ENCODE results near the gene AMOTL2.

DNA sequence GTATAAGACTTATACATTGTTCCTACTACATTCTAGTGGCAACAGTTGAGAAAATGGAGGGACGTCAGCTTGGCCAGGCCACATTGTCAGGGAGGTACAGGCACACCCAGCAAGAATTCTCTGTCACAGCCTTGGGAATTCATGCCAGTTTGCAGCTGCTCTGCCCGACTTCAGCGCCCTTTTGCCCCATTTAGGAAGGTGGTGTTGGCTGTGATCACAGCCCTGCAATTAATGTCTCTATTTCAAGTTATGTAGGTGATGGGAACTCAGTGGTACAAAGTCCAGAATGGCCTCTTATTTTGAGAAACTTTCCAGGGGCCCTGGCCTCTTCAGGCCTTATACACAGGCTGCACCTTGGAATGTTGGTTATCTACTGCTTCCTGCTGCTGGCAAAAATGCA lies 26.7 kb downstream of the AMOTL2 start:
- TF ChIP-seq, protein P1, sequence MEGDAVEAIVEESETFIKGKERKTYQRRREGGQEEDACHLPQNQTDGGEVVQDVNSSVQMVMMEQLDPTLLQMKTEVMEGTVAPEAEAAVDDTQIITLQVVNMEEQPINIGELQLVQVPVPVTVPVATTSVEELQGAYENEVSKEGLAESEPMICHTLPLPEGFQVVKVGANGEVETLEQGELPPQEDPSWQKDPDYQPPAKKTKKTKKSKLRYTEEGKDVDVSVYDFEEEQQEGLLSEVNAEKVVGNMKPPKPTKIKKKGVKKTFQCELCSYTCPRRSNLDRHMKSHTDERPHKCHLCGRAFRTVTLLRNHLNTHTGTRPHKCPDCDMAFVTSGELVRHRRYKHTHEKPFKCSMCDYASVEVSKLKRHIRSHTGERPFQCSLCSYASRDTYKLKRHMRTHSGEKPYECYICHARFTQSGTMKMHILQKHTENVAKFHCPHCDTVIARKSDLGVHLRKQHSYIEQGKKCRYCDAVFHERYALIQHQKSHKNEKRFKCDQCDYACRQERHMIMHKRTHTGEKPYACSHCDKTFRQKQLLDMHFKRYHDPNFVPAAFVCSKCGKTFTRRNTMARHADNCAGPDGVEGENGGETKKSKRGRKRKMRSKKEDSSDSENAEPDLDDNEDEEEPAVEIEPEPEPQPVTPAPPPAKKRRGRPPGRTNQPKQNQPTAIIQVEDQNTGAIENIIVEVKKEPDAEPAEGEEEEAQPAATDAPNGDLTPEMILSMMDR (IDR thresholded peaks at IDR 0.05; ENCODE audit: low read depth, low read length) = no peak
- no peak for TF ChIP-seq EZH2phosphoT487 (IDR thresholded peaks at IDR 0.05; ENCODE audit: low read depth)

Measured in OCI-LY3 (cell line).